Astrocyte (in vitro differentiated cells and primary cell): ENCODE measurements around the gene RAB3GAP2. TPM values are rescaled to one million over a fixed set of nuclear protein-coding genes. Genes with fewer than 3 reads are reported as not detected.
"Not testable (repeated sequence)": the region's sequence is repeated elsewhere in the genome, so short reads cannot be mapped to it uniquely, and the experiment has no call there.

Source experiments
- DNase-seq: peaks from one replicate; pipeline ENCODE4 v3.0.0-alpha.2; 2010; ENCODE audit warnings: low read depth
- FAIRE-seq: peaks from 2 replicates; lab custom pipeline; 2011; peaks lifted over from hg19 to GRCh38; lab: Jason Lieb, UNC
- H2AFZ ChIP-seq: 2 replicates; pipeline ENCODE4 v1.6.0; 2012; ENCODE audit warnings: low read depth, low read length, inconsistent platforms
- H3K27ac ChIP-seq: 2 replicates; pipeline ENCODE4 v1.5.1; 2011; ENCODE audit warnings: low read depth, low read length, inconsistent platforms
- H3K27me3 ChIP-seq: 2 replicates; pipeline ENCODE4 v1.6.0; 2011; ENCODE audit warnings: low read length, inconsistent platforms; ENCODE audit not compliant: insufficient read depth
- H3K36me3 ChIP-seq: 2 replicates; pipeline ENCODE4 v1.5.1; 2011; ENCODE audit warnings: low read length, inconsistent platforms; ENCODE audit not compliant: insufficient read depth
- H3K4me1 ChIP-seq: 2 replicates; pipeline ENCODE4 v1.5.1; 2011; ENCODE audit warnings: low read length, inconsistent platforms; ENCODE audit not compliant: insufficient read depth
- H3K4me2 ChIP-seq: 2 replicates; pipeline ENCODE4 v1.6.0; 2012; ENCODE audit warnings: low read length, inconsistent platforms
- H3K4me3 ChIP-seq: 2 replicates; pipeline ENCODE4 v1.5.1; 2011; ENCODE audit warnings: low read depth, mild to moderate bottlenecking, low read length, inconsistent platforms; ENCODE audit not compliant: insufficient read depth
- H3K79me2 ChIP-seq: 2 replicates; pipeline ENCODE4 v1.6.0; 2012; ENCODE audit warnings: mild to moderate bottlenecking, low read length, inconsistent platforms; ENCODE audit not compliant: insufficient read depth
- H3K9ac ChIP-seq: 2 replicates; pipeline ENCODE4 v1.6.0; 2012; ENCODE audit warnings: mild to moderate bottlenecking, low read length, inconsistent platforms
- H3K9me3 ChIP-seq: 2 replicates; pipeline ENCODE4 v1.5.1; 2012; ENCODE audit warnings: low read depth, mild to moderate bottlenecking, low read length, inconsistent platforms; ENCODE audit not compliant: insufficient read depth
- H4K20me1 ChIP-seq: 2 replicates; pipeline ENCODE4 v1.6.0; 2012; ENCODE audit warnings: low read length, inconsistent platforms; ENCODE audit not compliant: insufficient read depth
- H3K27ac Mint-ChIP-seq: one replicate; pipeline ENCODE4 v1.8.0; 2021; ENCODE audit warnings: mild to moderate bottlenecking, mixed read lengths; ENCODE audit not compliant: unreplicated experiment
- H3K27me3 Mint-ChIP-seq: one replicate; pipeline ENCODE4 v1.8.0; 2021; ENCODE audit warnings: low read depth, mixed read lengths; ENCODE audit not compliant: unreplicated experiment
- H3K36me3 Mint-ChIP-seq: one replicate; pipeline ENCODE4 v1.8.0; 2021; ENCODE audit warnings: low read depth, mixed read lengths; ENCODE audit not compliant: unreplicated experiment
- H3K4me1 Mint-ChIP-seq: one replicate; pipeline ENCODE4 v1.8.0; 2021; ENCODE audit warnings: low read depth, mixed read lengths; ENCODE audit not compliant: unreplicated experiment
- H3K4me3 Mint-ChIP-seq: one replicate; pipeline ENCODE4 v1.8.0; 2021; ENCODE audit warnings: mild to moderate bottlenecking, moderate library complexity, mixed read lengths; ENCODE audit not compliant: unreplicated experiment
- H3K9me3 Mint-ChIP-seq: one replicate; pipeline ENCODE4 v1.8.0; 2021; ENCODE audit warnings: mild to moderate bottlenecking, mixed read lengths; ENCODE audit not compliant: unreplicated experiment
- CTCF ChIP-seq: IDR thresholded peaks from 2 replicates; pipeline ENCODE4 v1.5.1; 2011; ENCODE audit warnings: low read depth, mild to moderate bottlenecking, inconsistent platforms, low read length, moderate library complexity; ENCODE audit not compliant: insufficient read depth
- EZH2 ChIP-seq: IDR thresholded peaks from 2 replicates; pipeline ENCODE4 v1.6.1; 2012; ENCODE audit warnings: mild to moderate bottlenecking, low read length, inconsistent platforms; ENCODE audit not compliant: insufficient read depth
- total RNA-seq: library from RNA; stranded (reverse); gene quantifications from 2 replicates; pipeline ENCODE4 v1.2.1, GENCODE V29; 2021

RAB3GAP2 gene
- total RNA-seq, 1 donor from 2014 or later, result 68.1 TPM

GRCh38 chr1:220267630-220268029 lies 4.6 kb downstream of the RAB3GAP2 start:
- DNase-seq (no peak), FAIRE-seq (no peak)
- no peak overlapping the region for H3K4me3 Mint-ChIP-seq
- H3K36me3 Mint-ChIP-seq, result peaks cover 27% of the 10 kb centered on the region
- Histone ChIP-seq H3K27me3 (no peaks in the 10 kb centered on the region), H3K9me3 (no peaks in the 10 kb centered on the region), H3K4me1 (peaks cover 14% of the 10 kb centered on the region), H3K36me3 (peaks cover 5% of the 10 kb centered on the region), H3K4me3 (no peak overlapping the region), H3K79me2 (peaks cover 95% of the 10 kb centered on the region), H2AFZ (no peak overlapping the region), H3K4me2 (no peak overlapping the region), H3K9ac (no peak overlapping the region), H4K20me1 (peaks cover 63% of the 10 kb centered on the region), H3K27ac (no peak overlapping the region)
- no peak overlapping the region for H3K27ac Mint-ChIP-seq
- H3K27me3 Mint-ChIP-seq, result no peaks in the 10 kb centered on the region
- no peak for TF ChIP-seq CTCF
- no peak for TF ChIP-seq EZH2
- no peaks in the 10 kb centered on the region for H3K9me3 Mint-ChIP-seq
- H3K4me1 Mint-ChIP-seq, result peaks cover 7% of the 10 kb centered on the region

- peaks cover 14% of the 10 kb centered on the region for H3K36me3 Mint-ChIP-seq
- not testable (repeated sequence) for H3K27me3 Mint-ChIP-seq, H3K4me3 ChIP-seq, H3K36me3 ChIP-seq, H2AFZ ChIP-seq, H3K4me2 ChIP-seq, H3K4me1 ChIP-seq, H3K27ac ChIP-seq, H3K4me3 Mint-ChIP-seq, H3K9me3 Mint-ChIP-seq, H3K9ac ChIP-seq, H3K4me1 Mint-ChIP-seq, FAIRE-seq, H3K27me3 ChIP-seq, DNase-seq, H3K27ac Mint-ChIP-seq, H3K9me3 ChIP-seq
- Histone ChIP-seq H4K20me1 (peaks cover 61% of the 10 kb centered on the region), H3K79me2 (peaks cover 93% of the 10 kb centered on the region)
These were observed 12.0 kb downstream of the RAB3GAP2 start for GRCh38 chr1:220260228-220260627.

- H3K9ac ChIP-seq, H3K9me3 Mint-ChIP-seq, H3K4me1 Mint-ChIP-seq, H3K4me1 ChIP-seq, H3K36me3 ChIP-seq, H2AFZ ChIP-seq, FAIRE-seq, H3K27ac ChIP-seq, H3K4me3 Mint-ChIP-seq, H3K27me3 Mint-ChIP-seq, DNase-seq, H3K27ac Mint-ChIP-seq, H3K27me3 ChIP-seq, H3K9me3 ChIP-seq, H3K4me2 ChIP-seq, H3K4me3 ChIP-seq: not testable (repeated sequence)
- Histone ChIP-seq H4K20me1 (peaks cover 63% of the 10 kb centered on the region), H3K79me2 (peaks cover 91% of the 10 kb centered on the region)
- H3K36me3 Mint-ChIP-seq, result peaks cover 13% of the 10 kb centered on the region
These were observed 12.5 kb downstream of the RAB3GAP2 start for GRCh38 chr1:220259756-220260155.

GRCh38 chr1:220256194-220256593 lies 16.1 kb downstream of the RAB3GAP2 start:
- peaks cover 75% of the 10 kb centered on the region for H3K79me2 ChIP-seq
- not testable (repeated sequence) for FAIRE-seq, H3K27ac Mint-ChIP-seq

More at GRCh38 chr1:220256194-220256593, 16.1 kb downstream of the RAB3GAP2 start:
- not testable (repeated sequence) for H3K27ac ChIP-seq, H3K4me1 ChIP-seq, H3K27me3 ChIP-seq, H3K36me3 ChIP-seq, DNase-seq, H3K9me3 ChIP-seq, H2AFZ ChIP-seq, H3K9ac ChIP-seq, H3K4me3 Mint-ChIP-seq, H3K4me1 Mint-ChIP-seq, H3K9me3 Mint-ChIP-seq, H3K4me2 ChIP-seq, H3K4me3 ChIP-seq, H3K27me3 Mint-ChIP-seq
- peaks cover 48% of the 10 kb centered on the region for H4K20me1 ChIP-seq
- H3K36me3 Mint-ChIP-seq, result peaks cover 20% of the 10 kb centered on the region
